ENCODE results near the gene CEP295NL.

DNA sequence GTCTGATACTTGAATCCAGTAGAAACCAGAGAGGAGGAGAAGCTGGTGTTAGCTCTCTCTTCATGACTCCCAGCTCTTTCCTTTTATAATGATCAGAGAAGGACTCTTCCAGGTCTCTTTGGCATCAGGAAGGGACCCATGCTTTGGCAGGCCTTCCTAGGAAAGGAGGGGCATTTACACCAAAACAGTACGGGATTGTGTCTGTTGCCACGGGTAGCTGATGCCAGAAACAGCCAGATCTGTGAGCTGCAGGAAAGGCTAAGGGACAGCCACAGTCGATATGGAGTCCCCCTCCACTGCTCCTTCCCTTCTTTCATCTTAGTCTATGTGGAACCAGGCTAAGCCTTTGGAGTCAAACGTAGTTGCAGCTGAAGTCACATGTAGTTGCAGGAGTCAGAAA is 9.3 kb downstream of the CEP295NL start:
- no peak for TF ChIP-seq FOSL1 (IDR thresholded peaks at IDR 0.05; ENCODE audit: low read depth)
- no peak for TF ChIP-seq EZH2 (IDR thresholded peaks at IDR 0.05)
- no peak for TF ChIP-seq POLR2A (IDR thresholded peaks at IDR 0.05; ENCODE audit: borderline replicate concordance, extremely low read depth, insufficient read depth, insufficient read length)
- TF ChIP-seq, protein P1, sequence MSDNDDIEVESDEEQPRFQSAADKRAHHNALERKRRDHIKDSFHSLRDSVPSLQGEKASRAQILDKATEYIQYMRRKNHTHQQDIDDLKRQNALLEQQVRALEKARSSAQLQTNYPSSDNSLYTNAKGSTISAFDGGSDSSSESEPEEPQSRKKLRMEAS (IDR thresholded peaks at IDR 0.05), result no peak

Measured in HCT116 (cell line).